GM10266 (cell line): Measurements from ENCODE around the gene ZNF319.

Experiments used
- DNase-seq: peaks from one replicate; pipeline ENCODE4 v3.0.0; 2012; ENCODE audit errors: extremely low spot score
- CTCF ChIP-seq: IDR thresholded peaks from 2 replicates; pipeline ENCODE4 v1.5.1; 2012; ENCODE audit warnings: mild to moderate bottlenecking, low read depth; ENCODE audit not compliant: control insufficient read depth, insufficient read depth; ENCODE audit errors: missing control alignments

ZNF319 gene

GRCh38 chr16:57977418-57978069 is 22.9 kb downstream of the ZNF319 start:
- DNase-seq, result no peak
- TF ChIP-seq CTCF, result no peak

- no peak for TF ChIP-seq CTCF
- DNase-seq, result no peak
These were observed 24.1 kb downstream of the ZNF319 start for GRCh38 chr16:57976331-57976796.

GRCh38 chr16:57972306-57972705 is 28.2 kb downstream of the ZNF319 start:
- TF ChIP-seq CTCF, result no peak
- no peak for DNase-seq

GRCh38 chr16:57971848-57972247 is 28.6 kb downstream of the ZNF319 start:
- TF ChIP-seq CTCF, result no peak
- no peak for DNase-seq

GRCh38 chr16:57970970-57971369 is 29.5 kb downstream of the ZNF319 start, which contains the start of gene CNGB1:
Gene CNGB1, minus strand, starts transcription at chr16:57971128. Its CDS starts 3,842 bp downstream, at chr16:57967286.
- no peak for DNase-seq
- TF ChIP-seq CTCF, result no peak

- DNase-seq, result no peak
- no peak for TF ChIP-seq CTCF
These were observed 30.2 kb downstream of the ZNF319 start for GRCh38 chr16:57970319-57970718.

GRCh38 chr16:57969451-57970123 is 30.9 kb downstream of the ZNF319 start:
- no peak for DNase-seq
- TF ChIP-seq CTCF, result no peak
